Psoas muscle (tissue), 8 donors: Measurements from ENCODE around the gene ABLIM1. TPM values are rescaled to one million over a fixed set of nuclear protein-coding genes. Genes with fewer than 3 reads are reported as not detected.

ENCODE experiments used
- ATAC-seq, 4 donors: fragments of 200-7000 bp; cut with Tn5 transposase; one replicate each; pipeline ENCODE4 v1.9.1; 2020; ENCODE audit warnings: moderate library complexity in 3 of 4, mild to moderate bottlenecking in 2 of 4
- DNase-seq, 2 donors: peaks; one replicate each; pipeline ENCODE4 v3.0.0-alpha.2; 2020
- H3K27ac ChIP-seq: fragments of 200-600 bp; one replicate; pipeline ENCODE4 v1.8.0; 2022
- H3K27me3 ChIP-seq, 3 donors: fragments of 200-600 bp in 1 of 3; one replicate each; pipeline versions ENCODE4 v1.6.1 to v1.8.0; 2013 to 2022; ENCODE audit warnings: low read length in 2 of 3, mild to moderate bottlenecking in 2 of 3, moderate library complexity in 1 of 3; ENCODE audit not compliant: insufficient read depth in 3 of 3
- H3K36me3 ChIP-seq, 2 donors: fragments of 200-600 bp in 1 of 2; one replicate each; pipeline versions ENCODE4 v1.6.1 to v1.8.0; 2013 to 2022; ENCODE audit warnings: low read depth in 1 of 2, mild to moderate bottlenecking in 1 of 2, moderate library complexity in 1 of 2; ENCODE audit not compliant: insufficient read depth in 1 of 2
- H3K4me1 ChIP-seq: fragments of 200-600 bp; one replicate; pipeline ENCODE4 v1.8.0; 2022
- H3K4me3 ChIP-seq: fragments of 200-600 bp; one replicate; pipeline ENCODE4 v1.8.0; 2022; ENCODE audit warnings: mild to moderate bottlenecking
- H3K9me3 ChIP-seq: fragments of 200-600 bp; one replicate; pipeline ENCODE4 v1.8.0; 2022
- CTCF ChIP-seq: fragments of 200-600 bp; IDR thresholded peaks from one replicate; pipeline ENCODE4 v1.8.0; 2022; ENCODE audit warnings: antibody characterized with exemption
- WGBS, 3 donors: extraction: QIAGEN DNeasy Blood & Tissue Kit; methylation state at CpG; one replicate each; pipeline versions ENCODE4 v1.1.6 to v1.1.7; 2013; 5-methylcytosine and 5-hydroxymethylcytosine counted together
- intact Hi-C, 2 donors: fragments of 100-400 bp; cut with DNase I; formaldehyde crosslinking; loops; one replicate each; pipeline versions ENCODE4 v1.11.0 to v1.14.2; 2022
- polyA plus RNA-seq, 3 donors: library from polyadenylated mRNA; stranded (reverse); fragments of 200-250 nt; gene quantifications; one replicate each; pipeline ENCODE4 v1.2.3, GENCODE V29; 2013
- total RNA-seq, 4 donors: library from RNA; stranded (reverse); fragmentation: NEBNext Ultra II Directional in 2 of 4; extraction: Animal tissue kit (Norgen Biotek cat#: 25700) in 2 of 4; gene quantifications; one replicate each; pipeline versions ENCODE4 v1.2.1 to v1.2.4, GENCODE V29; 2021 to 2023
- donor health status: healthy with polysubstance abuse.
- donor health status: DM: no; HTN: no; CAD: no; lungs with moderate emphysema.
- donor health status: Bipolar disorder and iron deficiency.
- donor health status: healthy.
- donor health status: DM: yes; HTN: yes; CAD: no.
- donor health status: DM: no; HTN: no; CAD: no.
- donor health status: DM: no; HTN: no; CAD: no.
- donor health status: DM: yes; HTN: yes; CAD: no.

The ABLIM1 gene
- total and polyA plus RNA-seq, 7 donors = 15.4 to 183 (median 21.8) TPM

GRCh38 chr10:114402871-114403540, 255.1 kb downstream of the ABLIM1 start:
- WGBS, 3 donors = 15 to 30% (median 19%) methylated on average over 17 of the region's 17 CpGs
- peak in 1 of 4 donors; percentile 13 for ATAC-seq
- no peaks in the 10 kb centered on the region for H3K9me3 ChIP-seq
- no peak for TF ChIP-seq CTCF
- H3K27me3 ChIP-seq = peaks cover 0 to 69% (median 23%) of the 10 kb centered on the region in 3 donors
- H3K4me1 ChIP-seq = peaks cover 9% of the 10 kb centered on the region
- no peak for DNase-seq
- peak overlapping the region; percentile 46 for H3K27ac ChIP-seq
- intact Hi-C loops = no loop called here
- H3K36me3 ChIP-seq = no peaks in the 10 kb centered on the region
- H3K4me3 ChIP-seq = peak overlapping the region; percentile 69

- H3K4me1 ChIP-seq = peaks cover 9% of the 10 kb centered on the region
- intact Hi-C loops = no loop called here
- no peak for ATAC-seq
- no peaks in the 10 kb centered on the region for H3K36me3 ChIP-seq
- peaks cover 0 to 74% (median 23%) of the 10 kb centered on the region in 3 donors for H3K27me3 ChIP-seq
- no peak for TF ChIP-seq CTCF
- WGBS, 3 donors = 51 to 75% (median 59%) methylated on average over 2 of the region's 2 CpGs
- H3K9me3 ChIP-seq = no peaks in the 10 kb centered on the region
- H3K27ac ChIP-seq = peak overlapping the region; percentile 46
- H3K4me3 ChIP-seq = peak overlapping the region; percentile 69
- DNase-seq = no peak
Measured at GRCh38 chr10:114402233-114402632, 255.8 kb downstream of the ABLIM1 start.

- WGBS, 3 donors = 16 to 36% (median 17%) methylated on average over 7 of the region's 7 CpGs
- Histone ChIP-seq H3K4me3 (no peak overlapping the region), H3K27me3 (peaks cover 0 to 81% (median 23%) of the 10 kb centered on the region in 3 donors), H3K4me1 (peaks cover 9% of the 10 kb centered on the region), H3K27ac (peak overlapping the region; percentile 16), H3K36me3 (no peaks in the 10 kb centered on the region), H3K9me3 (no peaks in the 10 kb centered on the region)
- TF ChIP-seq CTCF = no peak
- ATAC-seq = peak; percentile 61 to 77 (median 74)
- DNase-seq = peak; percentile 76 to 84
- intact Hi-C loops = no loop called here
Measured at GRCh38 chr10:114401195-114401791, 256.8 kb downstream of the ABLIM1 start.

- no peak overlapping the region for H3K27ac ChIP-seq
Measured at GRCh38 chr10:114400091-114400490, 258.0 kb downstream of the ABLIM1 start.

More at GRCh38 chr10:114400091-114400490, 258.0 kb downstream of the ABLIM1 start:
- Histone ChIP-seq H3K27me3 (peaks cover 0 to 88% (median 23%) of the 10 kb centered on the region in 3 donors), H3K36me3 (no peaks in the 10 kb centered on the region), H3K4me1 (peaks cover 9% of the 10 kb centered on the region), H3K4me3 (no peak overlapping the region), H3K9me3 (no peaks in the 10 kb centered on the region)
- DNase-seq (no peak), ATAC-seq (no peak)
- intact Hi-C loops = no loop called here
- 34 to 50% (median 49%) methylated on average over 3 of the region's 3 CpGs for WGBS, 3 donors
- no peak for TF ChIP-seq CTCF
